NCI-H2029 treated with DMSO at 0.1 percent for 48 hours (cell line): Measurements from ENCODE around the gene PACC1.
A peak's percentile ranks its signal among the peaks of the same experiment; 100 is the strongest.
"Not testable (repeated sequence)": the region's sequence is repeated elsewhere in the genome, so short reads cannot be mapped to it uniquely, and the experiment has no call there.

ENCODE experiments used
- DNase-seq: peaks from one replicate; lab custom pipeline; 2025; lab: John Stamatoyannopoulos, UW

Gene PACC1

DNA sequence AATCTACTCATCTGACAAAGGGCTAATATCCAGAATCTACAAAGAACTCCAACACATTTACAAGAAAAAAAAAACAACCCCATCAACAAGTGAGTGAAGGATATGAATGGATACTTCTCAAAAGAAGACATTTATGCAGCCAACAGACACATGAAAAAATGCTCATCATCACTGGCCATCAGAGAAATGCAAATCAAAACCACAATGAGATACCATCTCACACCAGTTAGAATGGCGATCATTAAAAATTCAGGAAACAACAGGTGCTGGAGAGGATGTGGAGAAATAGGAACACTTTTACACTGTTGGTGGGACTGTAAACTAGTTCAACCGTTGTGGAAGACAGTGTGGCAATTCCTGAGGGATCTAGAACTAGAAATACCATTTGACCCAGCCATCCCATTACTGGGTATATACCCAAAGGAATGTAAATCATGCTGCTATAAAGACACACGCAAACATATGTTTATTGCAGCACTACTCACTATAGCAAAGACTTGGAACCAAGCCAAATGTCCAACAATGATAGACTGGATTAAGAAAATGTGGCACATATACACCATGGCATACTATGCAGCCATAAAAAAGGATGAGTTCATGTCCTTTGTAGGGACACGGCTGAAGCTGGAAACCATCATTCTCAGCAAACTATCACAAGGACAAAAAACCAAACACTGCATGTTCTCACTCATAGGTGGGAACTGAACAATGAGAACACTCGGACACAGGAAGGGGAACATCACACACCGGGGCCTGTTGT, 18.8 kb downstream of the PACC1 start:
- DNase-seq, result not testable (repeated sequence)

DNA sequence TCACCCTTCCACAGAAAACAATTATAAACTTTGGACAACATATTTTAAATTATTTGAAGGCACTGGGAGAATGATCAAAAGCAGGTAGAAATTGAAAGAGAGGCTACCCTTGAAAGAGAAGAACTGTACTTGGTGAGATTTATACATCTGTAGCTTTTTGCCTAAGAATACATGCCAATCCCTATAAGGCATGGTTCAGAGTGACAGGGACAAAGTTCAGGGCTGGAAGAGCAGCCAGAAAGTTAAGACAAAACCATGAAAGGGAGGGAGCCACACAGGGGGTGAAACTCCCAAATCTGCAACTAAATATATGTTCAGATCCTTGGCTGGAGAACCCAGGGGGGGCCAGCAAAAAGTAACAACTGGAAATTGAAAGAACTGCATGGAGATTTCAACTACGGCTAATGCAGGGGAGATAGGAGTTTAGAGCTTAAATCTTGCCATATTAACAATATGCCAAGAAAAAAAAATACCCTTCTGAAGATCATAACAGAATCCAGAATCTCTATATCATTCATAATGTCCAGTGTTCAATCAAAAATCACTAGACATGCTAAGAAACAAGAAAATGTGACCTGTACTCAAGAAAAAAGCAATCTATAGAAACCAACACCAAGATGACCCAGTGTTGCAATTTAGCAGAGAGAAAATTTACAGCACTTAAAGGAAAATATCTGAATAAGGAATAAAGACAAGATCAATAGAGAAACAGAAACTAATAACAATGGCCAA, 25.5 kb downstream of the PACC1 start:
- no peak for DNase-seq

DNA sequence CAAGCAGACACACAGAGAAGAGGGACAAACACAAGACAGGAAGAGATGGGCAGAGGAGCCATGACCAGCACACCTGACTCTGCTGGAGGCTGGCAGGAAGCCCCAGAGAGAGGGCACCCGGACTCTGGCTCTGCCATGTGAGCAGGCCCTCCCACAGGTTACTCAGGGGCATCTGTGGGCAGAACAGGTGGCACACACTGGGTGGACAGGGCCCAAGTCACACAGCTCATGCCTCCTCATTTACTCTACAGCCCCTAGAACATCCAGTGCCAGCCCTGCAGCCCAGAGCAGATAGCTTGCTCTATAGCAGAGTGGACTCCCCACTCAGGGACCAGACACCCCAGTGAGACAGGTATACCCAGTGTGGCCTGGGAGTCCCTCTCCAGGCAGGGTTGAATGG, 28.7 kb downstream of the PACC1 start:
- DNase-seq, result no peak

DNA sequence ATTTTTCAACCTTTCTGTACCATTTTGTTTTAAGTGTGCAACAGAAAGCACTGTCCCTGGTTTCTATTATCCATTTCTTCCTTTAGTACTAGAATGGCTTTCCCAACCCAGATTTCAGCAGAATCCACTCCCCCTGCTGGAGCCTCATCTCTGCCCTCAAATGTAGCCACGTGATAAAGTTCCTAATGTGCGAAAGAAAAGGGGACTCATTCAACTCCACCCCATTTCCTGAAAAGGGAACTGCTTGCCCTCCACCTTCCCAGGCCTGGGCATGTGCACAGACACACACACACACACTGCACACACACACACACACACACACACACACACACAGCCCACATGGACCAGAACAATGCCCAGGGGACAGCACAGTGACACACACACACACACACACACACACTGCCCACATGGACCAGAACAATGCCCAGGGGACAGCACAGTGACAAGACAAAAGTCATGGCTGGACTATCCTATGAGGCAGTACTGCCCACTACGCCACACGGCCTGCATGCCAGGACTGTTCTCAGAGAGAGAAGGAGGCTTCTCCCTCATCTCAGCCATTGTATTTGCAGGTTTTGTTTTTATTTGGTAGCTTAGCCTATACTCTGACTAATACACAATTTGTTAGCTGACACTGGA, 33.2 kb downstream of the PACC1 start:
- DNase-seq, result no peak

DNA sequence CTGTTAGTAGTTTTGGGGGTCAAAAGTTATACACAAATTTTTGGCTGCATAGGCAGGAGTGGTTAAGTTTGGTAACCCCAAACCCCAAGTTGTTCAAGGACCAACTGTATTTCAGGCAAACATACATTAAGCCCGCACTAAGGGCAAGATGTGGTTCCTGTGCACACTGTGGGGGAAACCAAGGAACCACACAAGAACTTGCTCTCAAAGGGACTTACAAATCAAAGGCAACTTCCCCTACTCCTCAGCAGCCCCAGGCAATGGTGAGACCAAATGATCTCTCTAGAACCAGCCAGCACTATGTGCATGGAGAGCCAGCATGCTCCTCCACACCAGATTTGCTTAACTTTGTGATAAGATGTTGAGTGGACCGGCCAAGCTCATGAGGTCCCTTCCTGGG, 35.3 kb downstream of the PACC1 start:
- DNase-seq, result no peak

DNA sequence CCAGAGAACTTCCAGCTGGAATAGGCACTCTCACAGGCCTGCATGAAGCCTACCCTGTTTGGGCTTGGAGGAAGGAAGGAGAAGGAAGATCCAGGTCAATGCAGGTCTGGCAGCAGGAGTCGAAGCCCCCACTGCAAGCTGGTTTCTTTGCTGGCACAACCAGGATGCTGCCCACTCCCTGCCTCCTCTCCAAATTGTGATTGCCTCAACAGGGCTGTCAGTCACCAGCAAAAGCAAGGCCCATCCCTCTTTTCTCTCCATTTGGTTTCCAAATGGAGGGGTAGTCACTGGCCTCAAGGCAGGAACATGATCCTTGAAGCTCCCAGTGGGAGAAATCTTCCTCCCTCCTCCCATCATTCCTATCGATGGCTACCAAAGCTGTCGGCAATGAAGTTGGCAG, 37.0 kb downstream of the PACC1 start:
- no peak for DNase-seq

DNA sequence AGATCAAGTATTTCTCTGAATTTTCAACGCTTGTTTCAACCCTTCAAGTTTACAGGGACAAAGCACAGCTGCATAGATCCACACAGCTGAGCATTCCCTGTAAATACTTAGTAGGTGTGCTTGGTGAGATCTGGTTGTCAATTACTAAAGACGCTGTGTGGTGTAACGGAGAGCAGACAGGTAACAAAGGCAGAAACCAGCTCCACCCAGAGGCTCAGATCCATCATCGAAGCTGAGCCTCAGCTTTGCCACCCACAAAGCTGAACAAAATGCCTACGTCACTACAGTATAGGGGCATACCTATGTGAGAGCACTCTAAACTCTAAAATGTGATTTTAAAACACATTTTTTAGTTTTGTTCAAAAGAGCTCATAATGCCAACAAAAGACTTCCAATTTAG, 38.7 kb downstream of the PACC1 start:
- no peak for DNase-seq

DNA sequence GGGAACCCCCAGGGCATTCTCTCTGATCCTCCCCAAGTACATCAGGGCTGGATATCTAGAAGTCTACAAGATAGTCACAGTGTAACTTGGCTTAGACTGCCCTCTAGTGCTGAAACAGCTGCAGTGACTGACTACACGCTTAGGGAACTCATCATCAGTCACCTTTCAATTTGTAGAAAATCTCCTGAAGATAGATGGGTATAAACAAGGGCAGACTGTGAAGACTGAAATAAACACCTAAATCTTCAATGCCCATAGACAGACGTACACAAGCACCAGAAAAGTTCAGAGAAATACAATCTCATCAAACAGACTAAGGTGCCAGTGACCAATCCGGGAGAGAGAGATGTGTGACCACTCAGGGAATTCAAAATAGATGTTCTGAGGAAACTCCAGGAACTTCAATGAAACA, 46.6 kb downstream of the PACC1 start:
- DNase-seq, result peak; percentile 43

DNA sequence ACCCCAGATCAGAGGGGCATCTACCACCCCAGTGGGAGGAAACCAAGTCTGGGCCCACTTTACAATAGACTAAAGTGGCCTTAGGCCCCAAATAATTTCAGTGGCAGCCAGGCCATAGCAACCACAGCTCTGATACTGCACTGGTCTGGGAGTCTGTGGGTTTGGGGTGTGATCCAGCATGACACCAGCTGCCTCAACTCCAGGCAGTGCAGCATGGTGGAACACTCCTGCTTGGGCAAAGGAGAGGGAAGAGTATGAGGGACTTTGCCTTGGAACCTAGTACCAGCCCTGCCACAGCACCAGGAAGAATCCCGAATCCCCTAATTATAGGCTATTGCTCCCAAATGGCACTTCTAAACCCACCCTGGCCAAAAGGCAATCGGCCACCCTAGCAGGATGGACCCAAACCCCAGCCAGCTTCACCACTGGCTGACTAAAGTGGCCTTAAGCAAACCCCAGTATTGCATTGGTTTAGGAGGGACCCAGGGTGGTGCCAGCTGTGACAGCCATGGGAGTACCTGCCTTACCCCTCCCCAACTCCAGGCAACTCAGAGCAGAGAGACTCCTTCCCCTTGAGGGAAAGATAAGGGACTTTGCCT, 47.1 kb downstream of the PACC1 start:
- DNase-seq, result no peak

DNA sequence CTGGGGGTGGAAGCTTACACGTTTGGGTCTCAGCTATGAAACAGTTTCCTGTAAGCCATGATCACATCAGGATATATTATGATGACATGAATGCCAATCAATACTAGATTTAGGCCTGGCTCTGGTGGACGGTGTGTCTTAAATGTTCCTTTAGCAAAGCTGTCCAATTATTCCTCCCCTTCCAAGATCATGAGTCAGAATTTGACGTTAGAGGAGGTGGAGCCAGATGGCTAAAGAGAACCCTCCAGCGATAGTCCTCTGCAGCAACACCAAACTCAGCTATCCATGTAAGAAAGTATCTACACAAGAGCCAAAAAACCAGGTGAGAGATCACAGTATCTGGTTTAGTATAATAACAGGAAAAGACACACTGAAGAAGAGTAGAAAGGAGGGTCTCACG, 47.8 kb downstream of the PACC1 start:
- no peak for DNase-seq

DNA sequence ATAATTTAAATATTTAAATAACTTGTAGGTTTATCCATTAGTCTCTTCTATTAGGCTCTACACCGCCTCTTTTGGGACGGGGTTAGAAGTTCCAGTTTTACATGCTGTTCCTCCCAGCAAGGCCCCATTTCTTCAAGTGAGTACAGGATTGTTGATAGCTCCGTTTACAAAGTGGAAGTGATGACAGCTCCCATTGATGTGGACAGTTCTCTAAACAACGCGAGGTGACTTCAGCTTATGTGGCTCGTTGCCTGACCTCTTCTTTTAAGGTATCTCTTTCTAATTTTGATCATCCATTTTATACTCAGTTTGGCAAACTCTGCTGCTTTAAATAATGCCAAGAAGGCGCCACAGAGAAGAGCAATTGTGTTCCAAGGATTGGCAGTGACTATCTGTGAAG, 49.7 kb downstream of the PACC1 start:
- no peak for DNase-seq

DNA sequence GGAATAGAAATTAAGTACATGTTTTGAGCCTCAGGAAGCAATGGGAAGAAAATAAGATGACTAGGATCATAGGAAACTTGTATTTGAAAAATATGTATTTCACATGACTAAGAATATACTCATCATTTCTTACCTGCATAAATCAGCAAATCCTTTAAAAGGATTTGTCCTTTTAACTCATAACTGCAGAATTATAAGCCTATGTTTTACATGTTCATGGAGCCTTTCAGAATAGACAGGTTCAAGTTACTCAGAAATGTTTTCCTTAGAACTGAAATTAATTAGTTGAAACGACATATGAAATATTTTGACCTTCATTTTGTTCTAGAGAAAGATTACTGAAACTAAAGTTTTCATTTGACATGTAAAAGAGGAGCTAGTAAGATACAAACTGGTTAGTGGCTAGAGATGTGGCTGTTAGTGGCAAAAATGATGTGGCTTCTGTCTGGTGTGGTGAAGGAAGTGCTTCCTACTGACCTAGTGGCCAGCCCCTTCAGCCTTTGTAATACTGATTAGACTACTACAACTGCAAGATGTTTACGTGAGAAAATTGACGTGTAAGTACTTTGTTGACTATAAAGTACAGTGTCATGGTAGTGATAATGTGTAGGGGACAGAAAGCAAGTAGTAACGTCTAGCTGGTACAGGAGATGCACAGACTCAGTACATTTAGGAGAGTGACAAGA, 54.7 kb downstream of the PACC1 start:
- DNase-seq, result no peak

DNA sequence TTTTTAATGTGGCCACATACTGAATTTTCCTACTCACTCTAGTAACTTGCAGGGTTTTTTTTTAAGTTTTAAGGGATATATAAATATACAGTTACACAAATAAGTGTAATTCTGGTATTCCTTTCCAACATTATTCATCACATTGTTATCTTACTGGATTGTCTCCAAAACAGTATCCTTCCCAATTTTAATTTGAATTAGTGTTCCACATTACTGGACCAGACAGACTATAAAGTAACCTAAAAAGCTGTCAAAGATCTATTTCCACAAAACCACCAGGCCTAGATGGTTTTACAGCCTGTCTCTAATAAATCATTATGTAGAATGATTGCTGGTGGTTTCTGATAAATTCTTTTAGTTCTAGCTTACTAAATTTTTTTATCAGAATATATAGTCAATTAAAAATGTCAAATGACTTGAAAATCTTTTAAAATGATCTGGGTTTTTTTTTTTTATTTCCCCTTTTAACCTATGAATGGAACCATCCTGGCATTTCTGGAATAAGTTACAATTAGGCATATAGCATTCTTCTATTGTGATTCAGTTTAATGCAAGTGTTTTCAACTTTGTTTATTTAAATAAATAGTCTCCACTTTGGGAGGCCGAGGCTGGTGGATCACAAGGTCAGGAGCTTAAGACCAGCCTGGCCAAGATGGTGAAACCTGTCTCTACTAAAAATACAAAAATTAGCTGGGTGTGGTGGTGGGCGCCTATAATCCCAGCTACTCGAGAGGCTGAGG, 59.3 kb downstream of the PACC1 start:
- DNase-seq, result no peak

DNA sequence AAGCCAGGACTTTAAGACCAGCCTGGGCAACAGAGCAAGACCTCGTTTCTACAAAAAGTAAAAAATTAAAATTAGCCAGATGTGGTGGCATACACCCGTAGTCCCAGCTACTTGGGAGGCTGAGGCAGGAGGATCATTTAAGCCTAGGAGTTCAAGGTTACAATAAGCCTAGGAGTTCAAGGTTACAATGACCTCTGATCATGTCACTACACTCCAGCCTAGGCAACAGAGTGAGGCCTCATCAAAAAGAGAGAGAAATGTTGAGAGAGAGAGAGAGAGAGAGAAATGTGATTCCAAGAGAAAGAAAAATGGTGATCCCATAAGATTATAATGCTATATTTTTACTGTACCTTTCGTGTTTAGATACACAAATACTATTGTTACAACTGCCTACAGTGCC, 60.2 kb downstream of the PACC1 start:
- DNase-seq, result no peak

DNA sequence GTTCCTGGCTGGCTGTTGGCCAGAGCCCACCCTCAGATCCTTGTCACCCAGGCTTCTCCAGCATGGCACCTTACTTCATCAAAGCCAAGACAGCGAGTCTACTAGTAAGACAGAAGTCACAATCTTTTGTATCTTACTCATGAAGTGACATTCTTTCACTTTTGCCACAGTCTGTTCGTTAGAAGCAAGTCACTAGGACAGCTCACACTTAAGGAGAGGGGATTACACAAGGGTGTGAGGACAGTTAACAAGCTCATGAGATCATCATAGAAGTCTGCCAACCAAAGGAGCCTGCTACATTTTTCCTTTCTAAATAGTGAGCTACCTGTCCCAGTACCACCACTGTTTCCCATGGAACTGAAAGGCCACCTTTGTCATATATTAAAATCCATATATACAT, 61.5 kb downstream of the PACC1 start:
- DNase-seq, result no peak

DNA sequence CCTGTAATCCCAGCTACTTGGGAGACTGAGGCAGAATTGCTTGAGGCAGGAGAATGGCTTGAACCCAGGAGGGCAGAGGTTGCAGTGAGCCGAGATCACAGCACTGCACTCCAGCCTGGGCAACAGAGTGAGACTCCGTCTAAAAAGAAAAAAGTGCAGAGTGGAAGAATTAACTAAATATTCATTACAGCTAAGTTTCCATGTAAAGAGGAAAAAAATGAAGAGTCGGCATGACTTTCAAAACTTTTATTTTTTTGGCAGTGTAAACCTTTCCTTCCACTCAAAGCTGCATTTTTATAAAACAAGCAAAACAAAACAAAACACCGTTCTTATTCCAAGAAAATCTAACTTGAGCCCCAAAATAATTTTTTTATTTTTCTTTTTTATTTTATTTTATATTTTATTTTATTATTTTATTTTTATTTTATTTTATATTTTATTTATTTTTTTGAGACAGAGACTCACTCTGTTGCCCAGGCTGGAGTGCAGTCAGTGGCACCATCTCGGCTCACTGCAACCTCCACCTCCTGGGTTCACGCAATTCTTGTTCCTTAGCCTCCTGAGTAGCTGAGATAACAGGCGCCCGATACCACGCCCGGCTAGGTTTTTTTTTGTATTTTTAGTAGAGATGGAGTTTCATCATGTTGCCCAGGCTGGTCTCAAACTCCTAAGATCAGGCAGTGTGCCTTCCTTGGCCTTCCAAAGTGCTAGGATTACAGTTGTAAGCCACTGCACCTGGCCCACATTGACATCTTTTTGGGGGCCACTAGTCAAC, 62.9 kb downstream of the PACC1 start:
- no peak for DNase-seq

DNA sequence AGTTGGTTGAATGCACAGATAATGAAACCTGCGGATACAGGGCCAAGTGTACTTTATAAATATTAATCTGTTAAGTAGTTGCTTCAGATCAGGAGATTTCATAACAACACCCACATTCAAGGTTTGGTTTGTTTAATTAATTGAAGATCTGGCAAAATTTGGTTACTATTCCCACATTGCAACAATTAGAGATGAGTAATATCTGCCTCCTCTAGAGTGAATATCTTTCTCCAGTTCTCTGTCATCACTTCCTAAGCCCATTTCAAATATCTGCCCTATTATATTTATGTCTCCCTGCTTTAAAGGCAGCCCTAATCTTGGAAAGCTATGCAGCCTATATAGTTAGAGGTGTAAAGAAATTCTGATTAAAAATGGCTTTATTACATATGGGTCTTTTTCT, 68.1 kb downstream of the PACC1 start:
- DNase-seq, result no peak

DNA sequence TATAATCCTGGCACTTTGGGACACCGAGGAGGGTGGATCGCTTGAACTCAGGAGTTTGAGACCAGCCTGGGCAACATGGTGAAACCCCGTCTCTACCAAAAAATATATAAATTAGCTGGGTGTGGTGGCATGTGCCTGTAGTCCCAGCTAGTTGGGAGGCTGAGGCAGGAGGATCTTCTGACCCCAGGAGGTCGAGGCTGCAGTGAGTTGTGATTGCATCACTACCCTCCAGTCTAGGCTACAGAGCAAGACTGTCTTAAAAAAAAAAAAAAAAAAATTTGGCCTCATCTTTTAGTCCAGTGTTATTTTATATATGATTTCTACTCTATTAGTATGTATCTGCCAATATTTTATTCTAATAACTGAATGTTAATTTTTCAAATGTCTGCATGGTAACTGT, 69.8 kb downstream of the PACC1 start:
- DNase-seq, result no peak

DNA sequence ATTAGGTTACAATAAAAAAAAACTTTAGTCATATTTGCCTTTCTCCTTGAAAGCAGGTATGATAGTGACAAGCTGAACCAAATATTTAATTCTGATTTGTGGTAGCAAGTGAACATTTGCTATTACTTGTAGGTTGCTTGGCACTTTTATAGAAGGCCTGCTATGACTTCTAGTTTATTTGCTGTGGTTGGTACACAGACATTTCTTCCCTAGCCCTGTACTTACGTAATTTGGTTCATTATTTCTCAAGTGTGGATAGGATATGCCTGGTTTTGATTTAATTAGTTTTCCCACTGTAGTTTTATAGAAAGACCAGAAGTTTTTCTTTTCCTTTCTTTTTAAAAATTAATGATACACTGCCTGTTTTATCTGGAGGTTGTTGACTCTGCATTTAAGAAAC, 73.6 kb downstream of the PACC1 start:
- no peak for DNase-seq

DNA sequence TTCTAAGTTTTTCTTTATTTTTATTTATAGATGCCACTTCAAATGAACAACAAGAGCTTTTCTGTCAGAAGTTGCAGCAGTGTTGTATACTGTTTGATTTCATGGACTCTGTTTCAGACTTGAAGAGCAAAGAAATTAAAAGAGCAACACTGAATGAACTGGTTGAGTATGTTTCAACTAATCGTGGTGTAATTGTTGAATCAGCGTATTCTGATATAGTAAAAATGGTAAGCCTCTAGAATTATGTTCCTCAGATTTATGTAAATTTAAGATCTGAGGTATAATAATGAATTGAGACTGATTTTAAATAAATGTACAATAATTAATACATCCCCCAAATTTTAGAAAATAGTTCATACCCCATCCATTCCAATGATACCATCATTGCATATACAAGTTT, 85.6 kb downstream of the PACC1 start:
- no peak for DNase-seq

DNA sequence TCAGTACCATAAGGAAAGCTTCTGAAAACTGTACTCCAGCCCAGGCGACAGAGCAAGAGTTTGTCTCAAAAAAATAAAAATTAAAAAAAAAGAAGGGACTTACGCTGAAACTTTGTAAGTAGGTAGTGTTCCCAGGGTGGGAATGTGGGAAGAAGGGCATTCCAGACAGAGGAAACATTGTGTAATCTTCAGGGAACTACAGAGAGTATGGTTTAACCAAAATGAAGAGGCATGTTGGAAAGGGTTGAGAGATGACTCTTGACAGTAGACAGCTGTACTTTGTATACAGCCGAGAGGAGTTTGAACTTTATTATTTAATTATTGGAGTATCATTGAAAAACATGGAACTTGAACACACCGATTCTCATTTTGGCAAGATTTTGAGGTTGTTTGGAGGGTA, 86.4 kb downstream of the PACC1 start:
- no peak for DNase-seq
